AG10803 (cell line): ENCODE data around the gene SAMD11.

Experiments
- DNase-seq: peaks from one replicate; pipeline ENCODE4 v3.0.0; 2010; ENCODE audit warnings: low read depth
- H3K4me3 ChIP-seq: 2 replicates; pipeline ENCODE4 v1.5.1; 2011; ENCODE audit warnings: mild to moderate bottlenecking, low read length, control low read depth
- CTCF ChIP-seq: conservative IDR thresholded peaks from 2 replicates; pipeline ENCODE4 v1.5.1; 2011; ENCODE audit warnings: mild to moderate bottlenecking, low read length, control low read depth, inconsistent platforms

The SAMD11 gene

GRCh38 chr1:939511-940106 is 15.9 kb downstream of the SAMD11 start:
- no peak for TF ChIP-seq CTCF
- DNase-seq, result no peak
- H3K4me3 ChIP-seq, result no peak overlapping the region

- no peak overlapping the region for H3K4me3 ChIP-seq
- TF ChIP-seq CTCF, result no peak
- no peak for DNase-seq
These were observed 16.6 kb downstream of the SAMD11 start for GRCh38 chr1:940107-941014.

GRCh38 chr1:941015-941587 is 17.4 kb downstream of the SAMD11 start:
- DNase-seq, result no peak
- TF ChIP-seq CTCF, result no peak
- no peak overlapping the region for H3K4me3 ChIP-seq

GRCh38 chr1:941588-942383 is 18.1 kb downstream of the SAMD11 start:
- peak; percentile 49 for DNase-seq
- no peak overlapping the region for H3K4me3 ChIP-seq
- no peak for TF ChIP-seq CTCF

DNA sequence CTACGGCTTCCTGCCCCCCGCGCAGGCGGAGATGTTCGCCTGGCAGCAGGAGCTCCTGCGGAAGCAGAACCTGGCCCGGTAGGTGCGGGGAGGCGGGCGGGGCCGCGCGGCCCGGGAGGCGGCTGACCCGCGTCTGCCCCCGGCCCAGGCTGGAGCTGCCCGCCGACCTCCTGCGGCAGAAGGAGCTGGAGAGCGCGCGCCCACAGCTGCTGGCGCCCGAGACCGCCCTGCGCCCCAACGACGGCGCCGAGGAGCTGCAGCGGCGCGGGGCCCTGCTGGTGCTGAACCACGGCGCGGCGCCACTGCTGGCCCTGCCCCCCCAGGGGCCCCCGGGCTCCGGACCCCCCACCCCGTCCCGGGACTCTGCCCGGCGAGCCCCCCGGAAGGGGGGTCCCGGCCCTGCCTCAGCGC is 18.7 kb downstream of the SAMD11 start:
- no peak for DNase-seq
- H3K4me3 ChIP-seq, result no peak overlapping the region
- TF ChIP-seq CTCF, result no peak

- H3K4me3 ChIP-seq, result no peak overlapping the region
- TF ChIP-seq CTCF, result no peak
- DNase-seq, result no peak
These were observed 19.3 kb downstream of the SAMD11 start for GRCh38 chr1:942864-943533.
